ENCODE measurements around the gene ELOA.

GRCh38 chr1:23777979-23778814 is 34.9 kb downstream of the ELOA start, which contains the start of gene PITHD1:
- TF ChIP-seq ZNF274 (IDR thresholded peaks at IDR 0.05; ENCODE audit: low read depth, low read length) = no peak
- TF ChIP-seq SUZ12 (IDR thresholded peaks at IDR 0.05; ENCODE audit: extremely low read depth, insufficient read depth, insufficient read length) = no peak
- no peak for TF ChIP-seq YY1 (IDR thresholded peaks at IDR 0.05; ENCODE audit: insufficient read depth, insufficient read length)

Measured in NT2/D1 (cell line).